ENCODE measurements around the gene RAD18. TPM values are rescaled to one million over a fixed set of nuclear protein-coding genes. Genes with fewer than 3 reads are reported as not detected.
A peak's percentile ranks its signal among the peaks of the same experiment; 100 is the strongest.

The RAD18 gene
- polyA plus RNA-seq, 1 experiment = 10.7 TPM

DNA sequence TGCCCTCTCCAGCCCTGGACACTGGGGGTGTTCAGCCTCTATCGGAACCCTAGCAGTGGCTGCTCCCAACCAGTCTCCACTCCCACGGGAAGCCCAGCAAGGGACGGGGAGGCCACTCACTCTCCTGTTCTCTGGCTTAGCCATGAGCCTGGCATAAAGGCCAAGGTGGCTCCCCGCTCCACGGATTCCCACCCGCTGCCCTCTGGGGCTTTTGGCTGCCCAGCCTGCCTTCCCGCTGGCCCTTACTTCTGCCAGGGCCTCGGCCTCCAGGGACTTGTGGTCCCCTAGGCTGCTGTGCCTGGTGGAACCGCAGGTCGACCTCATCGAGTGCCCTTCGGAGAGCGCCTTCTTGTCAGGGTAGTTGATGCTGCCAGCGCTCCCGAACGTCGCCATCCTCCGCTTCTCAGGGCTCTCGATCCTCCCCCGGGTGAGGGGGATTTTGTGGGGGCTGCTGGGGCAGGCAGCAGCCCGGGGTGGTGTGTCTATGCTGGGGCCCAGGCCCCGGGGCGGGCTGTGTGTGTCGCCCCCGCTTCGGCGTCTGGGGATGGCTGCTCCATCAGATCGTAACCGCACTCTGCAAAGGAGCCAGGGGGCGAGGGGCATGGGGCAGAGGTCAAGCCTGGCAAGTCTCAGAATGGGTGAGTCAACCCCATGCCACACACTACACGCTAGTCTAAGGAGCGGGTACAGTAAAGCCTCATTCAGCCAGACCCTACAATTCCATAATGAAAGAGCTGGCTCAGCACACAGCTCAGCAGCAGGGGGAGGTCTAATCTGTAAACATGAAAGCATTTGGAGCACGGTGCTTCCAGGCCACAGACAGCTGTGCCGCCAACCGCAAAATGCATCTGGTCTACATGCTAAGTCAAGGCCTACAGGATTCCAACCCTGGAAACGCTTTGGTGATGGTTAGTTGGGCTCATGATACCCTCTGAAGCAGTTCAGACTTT is 27.3 kb upstream of the RAD18 start:
- DNase-seq (ENCODE audit: low read depth, low spot score) = peak; percentile 82
- peaks cover 3% of the 10 kb centered on the region; the same call in 1 of the 2 replicates for H3K9me3 ChIP-seq (ENCODE audit: control insufficient read depth, insufficient read depth, low read length)
- no peak overlapping the region for H3K4me3 ChIP-seq (ENCODE audit: low read depth, low read length)
- TF ChIP-seq, protein P1, sequence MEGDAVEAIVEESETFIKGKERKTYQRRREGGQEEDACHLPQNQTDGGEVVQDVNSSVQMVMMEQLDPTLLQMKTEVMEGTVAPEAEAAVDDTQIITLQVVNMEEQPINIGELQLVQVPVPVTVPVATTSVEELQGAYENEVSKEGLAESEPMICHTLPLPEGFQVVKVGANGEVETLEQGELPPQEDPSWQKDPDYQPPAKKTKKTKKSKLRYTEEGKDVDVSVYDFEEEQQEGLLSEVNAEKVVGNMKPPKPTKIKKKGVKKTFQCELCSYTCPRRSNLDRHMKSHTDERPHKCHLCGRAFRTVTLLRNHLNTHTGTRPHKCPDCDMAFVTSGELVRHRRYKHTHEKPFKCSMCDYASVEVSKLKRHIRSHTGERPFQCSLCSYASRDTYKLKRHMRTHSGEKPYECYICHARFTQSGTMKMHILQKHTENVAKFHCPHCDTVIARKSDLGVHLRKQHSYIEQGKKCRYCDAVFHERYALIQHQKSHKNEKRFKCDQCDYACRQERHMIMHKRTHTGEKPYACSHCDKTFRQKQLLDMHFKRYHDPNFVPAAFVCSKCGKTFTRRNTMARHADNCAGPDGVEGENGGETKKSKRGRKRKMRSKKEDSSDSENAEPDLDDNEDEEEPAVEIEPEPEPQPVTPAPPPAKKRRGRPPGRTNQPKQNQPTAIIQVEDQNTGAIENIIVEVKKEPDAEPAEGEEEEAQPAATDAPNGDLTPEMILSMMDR (IDR thresholded peaks at IDR 0.05; ENCODE audit: low read depth, low read length) = peak; percentile 21; the same call in 1 of the 2 replicates
- H3K27me3 ChIP-seq (ENCODE audit: control insufficient read depth, insufficient read depth, low read length) = peaks cover 27% of the 10 kb centered on the region
- no peak overlapping the region for H3K27ac ChIP-seq (ENCODE audit: low read depth, low read length)
- POLR2A ChIA-PET = no interaction called here
- CTCF ChIA-PET = interaction anchor here (6.0 kb wide), 1 partner anchor 313 kb away, joined by 41 read pairs; no protein-coding TSS in a partner anchor

DNA sequence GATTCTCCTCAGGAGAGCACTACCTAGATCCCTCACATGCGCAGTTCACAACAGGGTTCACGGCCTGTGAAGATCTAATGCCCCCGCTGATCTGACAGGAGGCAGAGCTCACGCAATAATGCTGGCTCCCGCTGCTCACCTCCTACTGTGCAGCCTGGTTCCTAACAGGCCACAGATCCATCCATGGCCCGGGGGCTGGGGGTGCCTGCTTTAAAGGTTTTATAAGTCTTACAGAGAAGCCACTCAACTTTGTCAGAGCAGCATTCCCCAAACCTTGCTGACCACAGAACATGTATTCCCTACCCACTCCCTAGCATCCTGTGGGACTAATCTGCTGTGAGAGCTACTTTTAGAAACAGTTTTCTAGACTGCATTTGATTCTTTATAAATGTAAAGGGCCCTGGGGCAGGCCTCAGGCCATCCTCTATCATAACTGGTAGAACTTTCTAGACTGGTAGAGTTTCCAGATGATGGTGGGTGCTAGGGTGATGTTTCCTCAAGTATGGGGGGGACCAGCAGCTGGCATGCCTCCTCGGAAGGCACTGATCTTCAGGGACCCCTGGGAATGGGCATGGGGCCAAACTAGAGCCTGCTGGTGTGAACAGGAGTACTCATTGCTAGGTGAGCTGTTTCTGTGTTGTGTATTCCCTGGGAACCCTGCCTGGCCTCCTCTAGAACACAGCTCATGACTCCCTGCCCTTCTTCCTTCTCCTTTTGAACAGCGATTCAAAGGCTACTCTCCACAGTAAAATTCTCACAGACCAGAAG is 25.7 kb upstream of the RAD18 start:
- Histone ChIP-seq H3K4me3 (ENCODE audit: low read depth, low read length) (no peak overlapping the region), H3K27ac (ENCODE audit: low read depth, low read length) (no peak overlapping the region), H3K27me3 (ENCODE audit: control insufficient read depth, insufficient read depth, low read length) (peaks cover 26% of the 10 kb centered on the region), H3K9me3 (ENCODE audit: control insufficient read depth, insufficient read depth, low read length) (peaks cover 6% of the 10 kb centered on the region; the same call in 1 of the 2 replicates)
- POLR2A ChIA-PET = no interaction called here
- no peak for DNase-seq (ENCODE audit: low read depth, low spot score)
- TF ChIP-seq, protein P1 (IDR thresholded peaks at IDR 0.05; ENCODE audit: low read depth, low read length) = no peak
- CTCF ChIA-PET = interaction anchor here (1.3 to 6.0 kb wide), 9 partner anchors 8 to 314 kb away, joined by 3 to 41 read pairs (median 9); no protein-coding TSS in a partner anchor

DNA sequence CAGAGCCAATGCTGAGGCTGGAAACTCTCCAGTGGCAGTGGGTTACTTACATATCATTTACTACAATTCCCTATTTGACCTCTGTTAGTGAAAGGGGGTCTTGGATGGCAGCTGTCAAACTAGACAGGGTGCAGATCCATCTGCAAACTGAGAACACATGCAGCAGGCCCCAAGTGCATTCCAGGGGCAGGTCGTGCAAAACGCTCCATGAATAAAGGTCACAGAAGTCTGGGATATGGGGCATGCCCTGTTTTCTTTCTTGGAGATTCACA is 25.0 kb upstream of the RAD18 start:
- no peak overlapping the region for H3K27ac ChIP-seq (ENCODE audit: low read depth, low read length)
- DNase-seq (ENCODE audit: low read depth, low spot score) = no peak
- peaks cover 20% of the 10 kb centered on the region for H3K27me3 ChIP-seq (ENCODE audit: control insufficient read depth, insufficient read depth, low read length)
- TF ChIP-seq, protein P1 (IDR thresholded peaks at IDR 0.05; ENCODE audit: low read depth, low read length) = no peak
- ChIA-PET POLR2A (interaction anchor here (0.6 to 0.7 kb wide), 2 partner anchors 8 to 76 kb away, joined by 4 to 5 read pairs; no protein-coding TSS in a partner anchor), CTCF (interaction anchor here (0.6 to 6.0 kb wide), 22 partner anchors 8 to 1825 kb away, joined by 3 to 41 read pairs (median 5); no protein-coding TSS in a partner anchor)
- no peak overlapping the region for H3K4me3 ChIP-seq (ENCODE audit: low read depth, low read length)
- peaks cover 6% of the 10 kb centered on the region; the same call in 1 of the 2 replicates for H3K9me3 ChIP-seq (ENCODE audit: control insufficient read depth, insufficient read depth, low read length)

DNA sequence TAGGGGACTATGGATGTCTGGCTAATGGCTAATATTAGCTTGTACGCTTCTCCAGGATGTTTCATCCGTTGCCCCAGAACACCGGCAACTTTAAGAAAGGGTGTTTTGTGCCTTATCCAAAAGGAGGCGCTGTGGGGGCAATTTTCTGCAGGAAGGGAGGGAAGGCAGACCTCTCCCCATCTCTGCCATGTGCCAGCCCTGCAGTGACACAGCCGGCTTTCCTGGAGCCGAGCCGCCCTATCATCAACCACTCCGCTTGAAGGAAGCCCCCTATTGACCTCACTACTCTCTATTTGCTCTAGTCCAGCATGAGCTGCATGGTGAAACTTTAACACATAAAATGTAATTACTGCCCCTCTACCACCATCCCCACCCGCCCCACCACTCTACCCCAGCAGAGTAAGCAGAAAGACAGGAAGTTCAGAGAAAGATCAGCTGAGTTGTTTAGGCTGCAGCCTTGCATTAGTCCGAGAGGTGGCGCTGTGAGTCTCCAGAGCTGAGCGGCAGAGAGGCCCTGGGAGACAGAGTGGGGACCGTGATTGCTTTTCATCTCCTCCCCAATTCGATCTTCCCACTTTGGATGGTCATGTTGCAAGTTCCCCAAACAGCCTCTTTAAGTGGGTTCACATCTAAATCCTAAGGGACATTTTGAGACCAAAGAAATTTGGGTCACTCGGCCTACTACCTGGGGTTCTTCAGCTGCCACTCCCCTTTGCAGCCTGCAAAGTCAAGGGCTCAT is 24.5 kb upstream of the RAD18 start:
- H3K9me3 ChIP-seq (ENCODE audit: control insufficient read depth, insufficient read depth, low read length) = peaks cover 6% of the 10 kb centered on the region; the same call in 1 of the 2 replicates
- H3K4me3 ChIP-seq (ENCODE audit: low read depth, low read length) = no peak overlapping the region
- DNase-seq (ENCODE audit: low read depth, low spot score) = no peak
- TF ChIP-seq, protein P1 (IDR thresholded peaks at IDR 0.05; ENCODE audit: low read depth, low read length) = peak; percentile 75
- H3K27me3 ChIP-seq (ENCODE audit: control insufficient read depth, insufficient read depth, low read length) = peaks cover 14% of the 10 kb centered on the region
- H3K27ac ChIP-seq (ENCODE audit: low read depth, low read length) = no peak overlapping the region
- POLR2A ChIA-PET = interaction anchor here (0.6 to 0.7 kb wide), 2 partner anchors 9 to 77 kb away, joined by 4 to 5 read pairs; no protein-coding TSS in a partner anchor
- CTCF ChIA-PET = interaction anchor here (0.6 to 6.0 kb wide), 26 partner anchors 8 to 1825 kb away, joined by 3 to 41 read pairs (median 3); partner anchors contain the start of gene THUMPD3
